Body of pancreas (tissue), 4 donors: ENCODE measurements around the gene FBXO31. TPM values are rescaled to one million over a fixed set of nuclear protein-coding genes. Genes with fewer than 3 reads are reported as not detected.

Source experiments
- ATAC-seq: fragments of 150-250 bp; one replicate; pipeline ENCODE4 v1.9.1; 2016
- DNase-seq, 4 donors: peaks; one replicate each; pipeline ENCODE4 v3.0.0-alpha.2; 2019
- H3K27ac ChIP-seq, 4 donors: fragments of 200-600 bp; sonication (generic); 1 replicate in 3 of 4; 2 replicates in 1 of 4; pipeline versions ENCODE4 v1.5.1 to v1.6.1; 2016 to 2019; ENCODE audit warnings: mild to moderate bottlenecking in 1 of 4, mixed read lengths in 1 of 4, moderate library complexity in 1 of 4
- H3K27me3 ChIP-seq, 2 donors: fragments of 200-600 bp; sonication (generic); one replicate each; pipeline ENCODE4 v1.6.0; 2016; ENCODE audit warnings: mild to moderate bottlenecking in 1 of 2
- H3K36me3 ChIP-seq, 2 donors: fragments of 200-600 bp; sonication (generic); replicated peaks in 1 of 2; 2 replicates each; pipeline ENCODE4 v1.5.1; 2016; ENCODE audit warnings: low read depth in 2 of 2; ENCODE audit not compliant: insufficient read depth in 1 of 2
- H3K4me1 ChIP-seq: fragments of 200-600 bp; sonication (generic); one replicate; pipeline ENCODE4 v1.6.0; 2016
- H3K4me3 ChIP-seq, 2 donors: fragments of 200-600 bp; sonication (generic); 1 replicate in 1 of 2; 2 replicates in 1 of 2; pipeline ENCODE4 v1.5.1; 2016 to 2019
- H3K9me3 ChIP-seq, 3 donors: fragments of 200-600 bp; sonication (generic); 1 replicate in 2 of 3; 2 replicates in 1 of 3; pipeline ENCODE4 v1.5.1; 2016
- POLR2A ChIP-seq, 3 donors: fragments of 450-650 bp; IDR thresholded peaks; one replicate each; pipeline ENCODE4 v1.6.1; 2016; ENCODE audit warnings: antibody characterized with exemption in 3 of 3, mild to moderate bottlenecking in 2 of 3
- WGBS, 2 donors: methylation state at CpG; one replicate each; pipeline ENCODE4 v1.1.5; 2017; 5-methylcytosine and 5-hydroxymethylcytosine counted together
- intact Hi-C: fragments of 100-400 bp; cut with DNase I; formaldehyde crosslinking; loops from one replicate; pipeline ENCODE4 v1.15.1; 2023
- total RNA-seq, 2 donors: library from RNA; depleted of rRNA; stranded (reverse); fragments of >200 nt; gene quantifications; one replicate each; pipeline ENCODE4 v1.1.0, GENCODE V29; 2016
- TF ChIP-seq, protein P1 (sequence below), 7 experiments: fragments of 450-650 bp in 4 of 7; fragments of 200-600 bp in 3 of 7; sonication (generic) in 3 of 7; IDR thresholded peaks; one replicate each; pipeline ENCODE4 v1.5.1; 2016 to 2019; ENCODE audit warnings: antibody characterized with exemption in 7 of 7

Gene FBXO31
- total RNA-seq, 2 donors from 2014 or later, result 35.5 to 46.8 TPM

GRCh38 chr16:87337262-87337771 lies 46.3 kb downstream of the FBXO31 start:
- no peak for DNase-seq
- Histone ChIP-seq H3K36me3 (peaks cover 7 to 18% of the 10 kb centered on the region in 2 donors), H3K27ac (no peak overlapping the region), H3K9me3 (no peaks in the 10 kb centered on the region), H3K27me3 (no peaks in the 10 kb centered on the region), H3K4me3 (no peak overlapping the region), H3K4me1 (no peaks in the 10 kb centered on the region)
- WGBS, 2 donors, result 75 to 86% methylated on average over 15 to 16 of the region's 16 CpGs
- intact Hi-C loops, result no loop called here
- no peak for ATAC-seq
- TF ChIP-seq, protein P1, sequence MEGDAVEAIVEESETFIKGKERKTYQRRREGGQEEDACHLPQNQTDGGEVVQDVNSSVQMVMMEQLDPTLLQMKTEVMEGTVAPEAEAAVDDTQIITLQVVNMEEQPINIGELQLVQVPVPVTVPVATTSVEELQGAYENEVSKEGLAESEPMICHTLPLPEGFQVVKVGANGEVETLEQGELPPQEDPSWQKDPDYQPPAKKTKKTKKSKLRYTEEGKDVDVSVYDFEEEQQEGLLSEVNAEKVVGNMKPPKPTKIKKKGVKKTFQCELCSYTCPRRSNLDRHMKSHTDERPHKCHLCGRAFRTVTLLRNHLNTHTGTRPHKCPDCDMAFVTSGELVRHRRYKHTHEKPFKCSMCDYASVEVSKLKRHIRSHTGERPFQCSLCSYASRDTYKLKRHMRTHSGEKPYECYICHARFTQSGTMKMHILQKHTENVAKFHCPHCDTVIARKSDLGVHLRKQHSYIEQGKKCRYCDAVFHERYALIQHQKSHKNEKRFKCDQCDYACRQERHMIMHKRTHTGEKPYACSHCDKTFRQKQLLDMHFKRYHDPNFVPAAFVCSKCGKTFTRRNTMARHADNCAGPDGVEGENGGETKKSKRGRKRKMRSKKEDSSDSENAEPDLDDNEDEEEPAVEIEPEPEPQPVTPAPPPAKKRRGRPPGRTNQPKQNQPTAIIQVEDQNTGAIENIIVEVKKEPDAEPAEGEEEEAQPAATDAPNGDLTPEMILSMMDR (IDR thresholded peaks at IDR 0.05), result no peak
- no peak for TF ChIP-seq POLR2A (IDR thresholded peaks at IDR 0.05)

DNA sequence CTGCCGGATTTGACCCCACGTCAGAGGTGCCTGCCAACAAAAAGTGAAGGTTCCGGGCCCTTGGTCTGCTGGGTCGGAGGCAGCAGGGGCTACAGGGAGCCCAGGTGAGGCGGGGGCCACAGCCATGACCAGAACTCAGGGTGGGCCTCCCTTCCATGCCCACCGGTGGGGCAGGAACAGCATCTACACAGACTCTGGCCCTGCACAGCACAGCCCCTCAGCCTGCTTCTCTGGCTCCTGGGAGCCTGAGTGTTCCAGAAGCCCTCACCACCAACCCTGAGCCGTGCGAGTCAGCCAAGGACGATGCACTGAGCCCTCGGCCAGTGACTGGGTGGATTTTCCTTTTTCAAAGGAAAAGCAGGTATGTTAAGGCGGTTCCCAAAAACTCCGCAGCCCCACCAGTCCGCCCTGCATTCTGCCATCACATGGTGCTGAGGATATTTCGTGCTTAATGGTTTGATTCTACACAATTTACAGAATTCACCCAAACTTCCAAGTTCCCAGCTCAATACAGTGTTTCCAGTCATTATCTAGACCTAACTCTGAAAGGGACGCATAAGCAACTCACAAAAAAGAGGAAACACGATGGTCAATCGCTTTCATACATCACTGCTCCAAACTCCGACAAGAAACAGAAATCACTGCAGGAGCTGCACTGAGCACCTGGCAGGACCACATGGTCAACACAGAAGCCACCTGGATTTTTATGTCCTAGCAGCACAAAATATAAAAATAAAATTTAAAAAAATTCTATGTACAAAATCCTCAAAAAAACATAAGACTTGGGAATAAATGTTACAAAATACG lies 46.9 kb downstream of the FBXO31 start:
- Histone ChIP-seq H3K4me1 (no peaks in the 10 kb centered on the region), H3K4me3 (no peak overlapping the region), H3K36me3 (peaks cover under 1 to 12% of the 10 kb centered on the region in 2 donors), H3K27ac (no peak overlapping the region), H3K27me3 (no peaks in the 10 kb centered on the region), H3K9me3 (no peaks in the 10 kb centered on the region)
- intact Hi-C loops, result no loop called here
- ATAC-seq, result no peak
- TF ChIP-seq, protein P1 (IDR thresholded peaks at IDR 0.05), result no peak
- TF ChIP-seq POLR2A (IDR thresholded peaks at IDR 0.05), result no peak
- no peak for DNase-seq
- WGBS, 2 donors, result 79 to 98% methylated on average over 16 to 19 of the region's 19 CpGs

DNA sequence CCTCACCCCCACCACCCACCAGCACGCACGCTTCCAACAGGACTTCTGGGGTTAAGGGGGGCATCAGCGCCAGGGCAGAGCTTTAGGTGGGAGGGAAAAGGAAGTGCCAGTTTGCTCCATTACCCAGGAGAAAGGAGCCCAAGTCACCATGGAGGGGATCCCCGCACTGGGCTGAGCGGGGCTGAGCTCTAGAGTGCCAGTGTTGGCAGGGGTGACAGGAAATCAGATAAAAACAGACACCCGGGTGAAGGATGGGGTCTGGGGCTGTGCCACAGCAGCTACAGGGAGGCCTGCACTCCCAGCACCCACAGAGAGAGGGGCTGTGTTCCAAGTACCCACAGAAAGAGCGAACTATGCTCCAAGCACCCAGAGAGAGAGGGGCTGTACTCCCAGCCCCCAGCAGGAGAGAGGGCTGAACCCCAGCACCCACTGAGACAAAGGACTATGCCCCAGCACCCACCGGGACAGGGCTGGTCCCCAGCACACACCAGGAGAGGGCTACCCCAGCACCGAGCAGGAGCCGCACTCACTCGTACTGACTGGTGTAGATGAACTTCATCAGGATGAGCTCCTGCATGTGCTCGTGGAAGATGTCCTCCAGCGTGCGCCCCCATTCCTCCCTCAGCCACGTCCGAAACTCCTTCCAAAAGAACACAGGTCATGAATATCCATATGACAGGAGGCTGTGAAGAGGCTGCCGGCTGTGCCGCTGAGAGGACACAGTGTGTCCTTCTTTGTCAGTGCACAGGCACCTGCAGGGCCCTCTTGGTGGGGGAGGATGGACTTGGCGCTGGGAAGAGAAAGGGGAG lies 47.7 kb downstream of the FBXO31 start:
- DNase-seq (no peak), ATAC-seq (no peak)
- WGBS, 2 donors, result 87% methylated on average over 9 to 19 of the region's 19 CpGs
- Histone ChIP-seq H3K27me3 (no peaks in the 10 kb centered on the region), H3K4me1 (no peaks in the 10 kb centered on the region), H3K27ac (no peak overlapping the region), H3K9me3 (no peaks in the 10 kb centered on the region), H3K36me3 (peaks cover 0 to 16% of the 10 kb centered on the region in 2 donors), H3K4me3 (no peak overlapping the region)
- intact Hi-C loops, result no loop called here
- TF ChIP-seq, protein P1 (IDR thresholded peaks at IDR 0.05), result no peak
- no peak for TF ChIP-seq POLR2A (IDR thresholded peaks at IDR 0.05)

DNA sequence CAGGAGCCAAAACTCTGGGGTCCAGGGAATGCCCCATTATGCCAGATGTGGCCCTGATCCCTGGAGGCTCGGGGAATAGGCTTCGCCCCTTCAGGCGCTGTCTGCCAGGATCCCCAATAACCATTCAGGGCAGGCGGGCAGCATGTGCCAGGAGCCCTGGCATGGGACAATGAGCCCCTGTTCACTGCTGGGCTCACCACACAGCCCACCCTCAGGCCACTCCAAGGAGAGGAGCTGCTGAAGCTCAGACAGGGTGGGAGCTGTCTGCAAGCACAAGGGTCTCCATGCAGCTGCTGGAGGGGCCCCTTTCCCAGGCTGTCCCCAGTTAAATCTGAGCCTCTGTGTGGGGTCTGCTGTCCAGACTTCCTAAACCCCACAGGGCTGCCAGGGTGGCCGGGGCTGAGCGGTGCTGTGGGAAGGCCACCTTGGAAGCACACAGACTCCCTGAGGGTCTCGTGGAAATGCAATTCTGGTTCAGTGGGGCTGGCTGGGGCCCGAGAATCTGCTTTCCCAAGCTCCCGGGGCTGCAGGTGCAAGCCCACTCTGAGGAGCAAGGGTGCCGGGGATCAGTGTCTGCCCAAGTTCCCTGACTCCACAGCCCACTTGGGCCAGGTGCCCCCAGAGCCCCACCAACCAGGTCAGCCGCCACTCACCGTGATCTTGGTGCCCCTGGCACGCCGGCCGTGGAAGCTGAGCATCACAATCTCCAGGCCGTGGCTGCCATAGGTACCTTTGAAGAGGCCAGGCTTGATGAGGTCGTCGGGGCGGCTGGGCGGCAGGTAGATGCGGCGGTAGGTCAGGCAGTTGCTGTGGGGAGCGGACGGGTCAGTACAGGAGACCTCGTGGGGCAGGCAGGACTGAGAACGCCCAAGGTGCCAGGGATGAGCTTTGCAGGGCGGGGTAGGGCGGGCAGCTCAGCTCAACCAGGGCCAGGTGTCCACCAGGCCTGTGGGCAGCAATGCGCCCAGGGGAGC lies 48.6 kb downstream of the FBXO31 start:
- Histone ChIP-seq H3K4me3 (no peak overlapping the region), H3K36me3 (peaks cover 0 to 19% of the 10 kb centered on the region in 2 donors), H3K4me1 (no peaks in the 10 kb centered on the region), H3K9me3 (no peaks in the 10 kb centered on the region), H3K27me3 (no peaks in the 10 kb centered on the region), H3K27ac (no peak overlapping the region)
- intact Hi-C loops, result no loop called here
- TF ChIP-seq, protein P1 (IDR thresholded peaks at IDR 0.05), result no peak
- no peak for TF ChIP-seq POLR2A (IDR thresholded peaks at IDR 0.05)
- ATAC-seq (no peak), DNase-seq (no peak)
- 90 to 94% methylated on average over 17 to 29 of the region's 29 CpGs for WGBS, 2 donors
